Activated naive CD8-positive, alpha-beta T cell (primary cell): ENCODE results near the gene MAFG.

Experiments used
- H3K27ac Mint-ChIP-seq: one replicate; pipeline ENCODE4 v1.8.0; 2021; ENCODE audit warnings: mixed read lengths
- H3K27me3 Mint-ChIP-seq: one replicate; pipeline ENCODE4 v1.8.0; 2021; ENCODE audit warnings: mixed read lengths
- H3K36me3 Mint-ChIP-seq: one replicate; pipeline ENCODE4 v1.8.0; 2021; ENCODE audit warnings: mixed read lengths
- H3K4me1 Mint-ChIP-seq: one replicate; pipeline ENCODE4 v1.8.0; 2021; ENCODE audit warnings: low read depth, mixed read lengths
- H3K4me3 Mint-ChIP-seq: one replicate; pipeline ENCODE4 v1.8.0; 2021; ENCODE audit warnings: mild to moderate bottlenecking, mixed read lengths
- H3K9me3 Mint-ChIP-seq: one replicate; pipeline ENCODE4 v1.8.0; 2021; ENCODE audit warnings: low read depth, mixed read lengths

MAFG gene

GRCh38 chr17:81903896-81904599 is 23.5 kb downstream of the MAFG start:
- H3K36me3 Mint-ChIP-seq, result peaks cover 8% of the 10 kb centered on the region
- no peak overlapping the region for H3K4me3 Mint-ChIP-seq
- no peak overlapping the region for H3K27ac Mint-ChIP-seq

GRCh38 chr17:81903415-81903831 is 24.1 kb downstream of the MAFG start:
- H3K4me3 Mint-ChIP-seq, result no peak overlapping the region
- peaks cover 8% of the 10 kb centered on the region for H3K36me3 Mint-ChIP-seq
- H3K27me3 Mint-ChIP-seq, result peaks cover 5% of the 10 kb centered on the region
- no peaks in the 10 kb centered on the region for H3K9me3 Mint-ChIP-seq
- H3K27ac Mint-ChIP-seq, result no peak overlapping the region
- peaks cover 7% of the 10 kb centered on the region for H3K4me1 Mint-ChIP-seq

More at GRCh38 chr17:81903896-81904599, 23.5 kb downstream of the MAFG start:
- peaks cover 5% of the 10 kb centered on the region for H3K27me3 Mint-ChIP-seq
- peaks cover 7% of the 10 kb centered on the region for H3K4me1 Mint-ChIP-seq
- H3K9me3 Mint-ChIP-seq, result no peaks in the 10 kb centered on the region

GRCh38 chr17:81902653-81903414 is 24.7 kb downstream of the MAFG start:
- Mint-ChIP-seq H3K4me1 (peaks cover 7% of the 10 kb centered on the region), H3K27me3 (peaks cover 5% of the 10 kb centered on the region), H3K27ac (no peak overlapping the region), H3K4me3 (no peak overlapping the region), H3K9me3 (no peaks in the 10 kb centered on the region), H3K36me3 (peaks cover 8% of the 10 kb centered on the region)

- no peaks in the 10 kb centered on the region for H3K9me3 Mint-ChIP-seq
- H3K27ac Mint-ChIP-seq, result no peak within 1 kb of the TSS
- peaks cover 5% of the 10 kb centered on the region for H3K27me3 Mint-ChIP-seq
- H3K36me3 Mint-ChIP-seq, result peaks cover 8% of the 10 kb centered on the region
- H3K4me3 Mint-ChIP-seq, result peak within 1 kb of the TSS; percentile 44
- H3K4me1 Mint-ChIP-seq, result peaks cover 7% of the 10 kb centered on the region
Measured at GRCh38 chr17:81902023-81902652, 25.4 kb downstream of the MAFG start, which contains the start of gene NPB. Gene NPB (plus strand): TSS chr17:81902238. CDS start chr17:81902278, 40 bp downstream.

- Mint-ChIP-seq H3K4me1 (peaks cover 7% of the 10 kb centered on the region), H3K27ac (no peak overlapping the region), H3K9me3 (no peaks in the 10 kb centered on the region), H3K27me3 (peaks cover 5% of the 10 kb centered on the region), H3K36me3 (peaks cover 8% of the 10 kb centered on the region), H3K4me3 (peak overlapping the region; percentile 44)
Measured at GRCh38 chr17:81901167-81902022, 26.1 kb downstream of the MAFG start.

GRCh38 chr17:81900181-81900820 is 27.2 kb downstream of the MAFG start:
- Mint-ChIP-seq H3K36me3 (peaks cover 8% of the 10 kb centered on the region), H3K4me1 (peaks cover 7% of the 10 kb centered on the region), H3K4me3 (no peak overlapping the region), H3K9me3 (no peaks in the 10 kb centered on the region), H3K27me3 (peaks cover 5% of the 10 kb centered on the region), H3K27ac (no peak overlapping the region)

GRCh38 chr17:81899514-81900166 is 27.9 kb downstream of the MAFG start:
- Mint-ChIP-seq H3K27me3 (peaks cover 5% of the 10 kb centered on the region), H3K4me1 (peaks cover 7% of the 10 kb centered on the region), H3K4me3 (no peak overlapping the region), H3K36me3 (peaks cover 8% of the 10 kb centered on the region), H3K9me3 (no peaks in the 10 kb centered on the region), H3K27ac (no peak overlapping the region)

GRCh38 chr17:81898885-81899284 is 28.6 kb downstream of the MAFG start:
- Mint-ChIP-seq H3K4me1 (peaks cover 7% of the 10 kb centered on the region), H3K36me3 (peaks cover 8% of the 10 kb centered on the region), H3K27me3 (peaks cover 5% of the 10 kb centered on the region), H3K9me3 (no peaks in the 10 kb centered on the region), H3K4me3 (no peak overlapping the region), H3K27ac (no peak overlapping the region)

GRCh38 chr17:81898029-81898866 is 29.3 kb downstream of the MAFG start:
- peaks cover 8% of the 10 kb centered on the region for H3K36me3 Mint-ChIP-seq
- H3K9me3 Mint-ChIP-seq, result no peaks in the 10 kb centered on the region
- H3K27ac Mint-ChIP-seq, result no peak overlapping the region
- H3K27me3 Mint-ChIP-seq, result peaks cover 5% of the 10 kb centered on the region
- H3K4me3 Mint-ChIP-seq, result no peak overlapping the region
- peaks cover 10% of the 10 kb centered on the region for H3K4me1 Mint-ChIP-seq

GRCh38 chr17:81895400-81895799 is 32.1 kb downstream of the MAFG start:
- Mint-ChIP-seq H3K9me3 (no peaks in the 10 kb centered on the region), H3K4me3 (no peak overlapping the region), H3K36me3 (peaks cover 2% of the 10 kb centered on the region), H3K27me3 (no peaks in the 10 kb centered on the region), H3K27ac (no peak overlapping the region), H3K4me1 (peaks cover 7% of the 10 kb centered on the region)

- peak overlapping the region; percentile 93 for H3K4me3 Mint-ChIP-seq
- H3K27me3 Mint-ChIP-seq, result no peaks in the 10 kb centered on the region
- no peaks in the 10 kb centered on the region for H3K9me3 Mint-ChIP-seq
- H3K36me3 Mint-ChIP-seq, result no peaks in the 10 kb centered on the region
- peak overlapping the region; percentile 95 for H3K27ac Mint-ChIP-seq
- peaks cover 21% of the 10 kb centered on the region for H3K4me1 Mint-ChIP-seq
Measured at GRCh38 chr17:81891303-81891552, 36.3 kb downstream of the MAFG start.

- peak overlapping the region; percentile 88 for H3K4me3 Mint-ChIP-seq
- H3K9me3 Mint-ChIP-seq, result no peaks in the 10 kb centered on the region
- H3K36me3 Mint-ChIP-seq, result no peaks in the 10 kb centered on the region
- H3K4me1 Mint-ChIP-seq, result peaks cover 23% of the 10 kb centered on the region
- H3K27me3 Mint-ChIP-seq, result no peaks in the 10 kb centered on the region
- H3K27ac Mint-ChIP-seq, result peak overlapping the region; percentile 93
Measured at GRCh38 chr17:81890447-81891302, 36.9 kb downstream of the MAFG start.
